ENCODE data around the gene KLHL30.

DNA sequence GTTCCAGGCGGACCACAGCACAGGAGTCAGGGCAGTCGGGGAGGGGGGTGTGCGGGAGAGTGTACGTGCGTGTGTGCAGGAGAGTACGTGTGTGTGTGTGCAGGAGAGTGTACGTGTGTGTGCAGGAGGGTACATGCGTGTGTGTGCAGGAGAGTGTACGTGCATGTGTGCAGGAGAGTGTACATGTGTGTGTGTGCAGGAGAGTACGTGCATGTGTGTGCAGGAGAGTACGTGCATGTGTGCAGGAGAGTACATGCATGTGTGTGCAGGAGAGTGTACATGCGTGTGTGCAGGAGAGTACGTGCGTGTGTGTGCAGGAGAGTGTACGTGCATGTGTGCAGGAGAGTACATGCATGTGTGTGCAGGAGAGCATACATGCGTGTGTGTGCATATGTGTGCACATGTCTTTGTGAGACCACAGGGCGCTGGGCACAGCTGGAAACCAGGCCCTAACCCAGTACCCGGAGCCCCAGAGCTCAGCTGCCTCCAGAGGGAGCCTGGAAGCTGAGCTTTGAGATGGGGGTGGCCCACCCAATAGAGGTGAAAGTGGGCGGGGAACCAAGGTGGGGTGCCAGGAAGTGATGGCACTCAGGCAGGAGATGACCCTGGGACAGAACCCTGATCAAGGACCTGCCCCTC lies 13.9 kb upstream of the KLHL30 start:
- TF ChIP-seq RAD21 (IDR thresholded peaks at IDR 0.05; ENCODE audit: low read depth) (no peak), EP300 (IDR thresholded peaks at IDR 0.05; ENCODE audit: borderline replicate concordance) (no peak), TAF1 (IDR thresholded peaks at IDR 0.05; ENCODE audit: low read depth) (no peak), EGR1 (IDR thresholded peaks at IDR 0.05) (no peak), FOXM1 (IDR thresholded peaks at IDR 0.05; ENCODE audit: borderline replicate concordance, low read depth) (no peak), TEAD4 (IDR thresholded peaks at IDR 0.05) (no peak), NFIC (IDR thresholded peaks at IDR 0.05) (no peak), YY1 (IDR thresholded peaks at IDR 0.05; ENCODE audit: low read depth) (no peak), CREB1 (IDR thresholded peaks at IDR 0.05; ENCODE audit: low read depth) (no peak)
- TF ChIP-seq, protein P1, sequence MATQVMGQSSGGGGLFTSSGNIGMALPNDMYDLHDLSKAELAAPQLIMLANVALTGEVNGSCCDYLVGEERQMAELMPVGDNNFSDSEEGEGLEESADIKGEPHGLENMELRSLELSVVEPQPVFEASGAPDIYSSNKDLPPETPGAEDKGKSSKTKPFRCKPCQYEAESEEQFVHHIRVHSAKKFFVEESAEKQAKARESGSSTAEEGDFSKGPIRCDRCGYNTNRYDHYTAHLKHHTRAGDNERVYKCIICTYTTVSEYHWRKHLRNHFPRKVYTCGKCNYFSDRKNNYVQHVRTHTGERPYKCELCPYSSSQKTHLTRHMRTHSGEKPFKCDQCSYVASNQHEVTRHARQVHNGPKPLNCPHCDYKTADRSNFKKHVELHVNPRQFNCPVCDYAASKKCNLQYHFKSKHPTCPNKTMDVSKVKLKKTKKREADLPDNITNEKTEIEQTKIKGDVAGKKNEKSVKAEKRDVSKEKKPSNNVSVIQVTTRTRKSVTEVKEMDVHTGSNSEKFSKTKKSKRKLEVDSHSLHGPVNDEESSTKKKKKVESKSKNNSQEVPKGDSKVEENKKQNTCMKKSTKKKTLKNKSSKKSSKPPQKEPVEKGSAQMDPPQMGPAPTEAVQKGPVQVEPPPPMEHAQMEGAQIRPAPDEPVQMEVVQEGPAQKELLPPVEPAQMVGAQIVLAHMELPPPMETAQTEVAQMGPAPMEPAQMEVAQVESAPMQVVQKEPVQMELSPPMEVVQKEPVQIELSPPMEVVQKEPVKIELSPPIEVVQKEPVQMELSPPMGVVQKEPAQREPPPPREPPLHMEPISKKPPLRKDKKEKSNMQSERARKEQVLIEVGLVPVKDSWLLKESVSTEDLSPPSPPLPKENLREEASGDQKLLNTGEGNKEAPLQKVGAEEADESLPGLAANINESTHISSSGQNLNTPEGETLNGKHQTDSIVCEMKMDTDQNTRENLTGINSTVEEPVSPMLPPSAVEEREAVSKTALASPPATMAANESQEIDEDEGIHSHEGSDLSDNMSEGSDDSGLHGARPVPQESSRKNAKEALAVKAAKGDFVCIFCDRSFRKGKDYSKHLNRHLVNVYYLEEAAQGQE (IDR thresholded peaks at IDR 0.05; ENCODE audit: low read depth) = no peak
- TF ChIP-seq, protein P2, sequence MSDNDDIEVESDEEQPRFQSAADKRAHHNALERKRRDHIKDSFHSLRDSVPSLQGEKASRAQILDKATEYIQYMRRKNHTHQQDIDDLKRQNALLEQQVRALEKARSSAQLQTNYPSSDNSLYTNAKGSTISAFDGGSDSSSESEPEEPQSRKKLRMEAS (IDR thresholded peaks at IDR 0.05) = no peak

All from Ishikawa (cell line).